Tibial artery (tissue), 4 donors: ENCODE results near the gene PLK5.
A peak's percentile ranks its signal among the peaks of the same experiment; 100 is the strongest.

Experiments used
- DNase-seq, 2 donors: peaks; one replicate each; pipeline ENCODE4 v3.0.0-alpha.2; 2019
- H3K27ac ChIP-seq, 2 donors: fragments of 200-600 bp; sonication (generic) in 1 of 2; 1 replicate in 1 of 2; 2 replicates in 1 of 2; pipeline ENCODE4 v1.5.1; 2018 to 2019; ENCODE audit warnings: mild to moderate bottlenecking in 1 of 2
- H3K27me3 ChIP-seq, 2 donors: fragments of 200-600 bp; sonication (generic) in 1 of 2; one replicate each; pipeline versions ENCODE4 v1.5.1 to v1.6.0; 2016 to 2019
- H3K36me3 ChIP-seq, 3 donors: fragments of 200-600 bp; sonication (generic) in 2 of 3; one replicate each; pipeline ENCODE4 v1.5.1; 2016 to 2019; ENCODE audit warnings: mild to moderate bottlenecking in 2 of 3
- H3K4me1 ChIP-seq, 4 donors: fragments of 200-600 bp; sonication (generic) in 2 of 4; 1 replicate in 3 of 4; 2 replicates in 1 of 4; pipeline ENCODE4 v1.5.1; 2016 to 2019
- H3K4me3 ChIP-seq, 2 donors: fragments of 200-600 bp; sonication (generic) in 1 of 2; 1 replicate in 1 of 2; 2 replicates in 1 of 2; pipeline ENCODE4 v1.5.1; 2018 to 2019; ENCODE audit warnings: mild to moderate bottlenecking in 2 of 2
- H3K9me3 ChIP-seq, 3 donors: fragments of 200-600 bp; sonication (generic) in 1 of 3; one replicate each; pipeline ENCODE4 v1.5.1; 2016 to 2019
- intact Hi-C: fragments of 100-400 bp; cut with DNase I; formaldehyde crosslinking; loops from one replicate; pipeline ENCODE4 v1.15.0; 2023; ENCODE audit warnings: low total_unique reads
- TF ChIP-seq, protein P1 (sequence below), 2 experiments: fragments of 200-600 bp in 1 of 2; fragments of 450-650 bp in 1 of 2; IDR thresholded peaks; one replicate each; pipeline ENCODE4 v1.5.1; 2017 to 2019; ENCODE audit warnings: antibody characterized with exemption in 2 of 2, mild to moderate bottlenecking in 1 of 2, moderate library complexity in 1 of 2

Gene PLK5

DNA sequence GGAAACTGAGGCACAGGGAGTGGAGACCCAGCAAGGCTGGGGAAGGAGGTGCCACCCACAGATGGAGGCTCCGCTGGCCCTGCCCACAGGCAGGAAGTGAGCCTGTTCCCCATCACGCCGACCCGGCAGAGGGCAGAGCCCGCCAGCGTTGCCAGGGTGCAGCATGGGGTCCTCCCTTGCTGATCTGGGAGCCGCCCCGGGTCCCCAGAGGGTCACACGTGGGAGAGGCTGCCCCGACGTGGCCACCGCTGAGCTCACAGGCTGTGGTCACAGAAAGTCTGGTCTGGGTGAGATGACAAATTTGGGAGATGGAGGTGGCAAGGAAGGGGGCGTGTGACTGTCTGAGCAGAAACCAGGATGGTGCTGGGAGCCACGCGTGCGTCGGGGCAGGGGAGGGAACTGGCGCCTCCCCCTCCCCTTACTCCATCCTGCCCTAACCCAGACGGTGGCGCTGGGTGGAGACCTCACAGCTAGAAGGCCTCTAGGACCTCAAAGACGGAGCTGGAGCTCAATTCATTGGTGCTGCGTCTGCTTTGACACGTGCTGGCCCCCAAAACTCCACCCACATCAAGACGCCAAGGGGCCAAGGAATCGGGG lies 36.5 kb downstream of the PLK5 start:
- H3K4me3 ChIP-seq: no peak overlapping the region
- no peak overlapping the region for H3K27ac ChIP-seq
- peaks cover 0 to 18% (median 8%) of the 10 kb centered on the region in 3 donors for H3K36me3 ChIP-seq
- H3K27me3 ChIP-seq: no peaks in the 10 kb centered on the region
- DNase-seq: no peak
- intact Hi-C loops: no loop called here
- no peaks in the 10 kb centered on the region for H3K9me3 ChIP-seq
- TF ChIP-seq, protein P1, sequence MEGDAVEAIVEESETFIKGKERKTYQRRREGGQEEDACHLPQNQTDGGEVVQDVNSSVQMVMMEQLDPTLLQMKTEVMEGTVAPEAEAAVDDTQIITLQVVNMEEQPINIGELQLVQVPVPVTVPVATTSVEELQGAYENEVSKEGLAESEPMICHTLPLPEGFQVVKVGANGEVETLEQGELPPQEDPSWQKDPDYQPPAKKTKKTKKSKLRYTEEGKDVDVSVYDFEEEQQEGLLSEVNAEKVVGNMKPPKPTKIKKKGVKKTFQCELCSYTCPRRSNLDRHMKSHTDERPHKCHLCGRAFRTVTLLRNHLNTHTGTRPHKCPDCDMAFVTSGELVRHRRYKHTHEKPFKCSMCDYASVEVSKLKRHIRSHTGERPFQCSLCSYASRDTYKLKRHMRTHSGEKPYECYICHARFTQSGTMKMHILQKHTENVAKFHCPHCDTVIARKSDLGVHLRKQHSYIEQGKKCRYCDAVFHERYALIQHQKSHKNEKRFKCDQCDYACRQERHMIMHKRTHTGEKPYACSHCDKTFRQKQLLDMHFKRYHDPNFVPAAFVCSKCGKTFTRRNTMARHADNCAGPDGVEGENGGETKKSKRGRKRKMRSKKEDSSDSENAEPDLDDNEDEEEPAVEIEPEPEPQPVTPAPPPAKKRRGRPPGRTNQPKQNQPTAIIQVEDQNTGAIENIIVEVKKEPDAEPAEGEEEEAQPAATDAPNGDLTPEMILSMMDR (IDR thresholded peaks at IDR 0.05): no peak
- H3K4me1 ChIP-seq: no peaks in the 10 kb centered on the region

DNA sequence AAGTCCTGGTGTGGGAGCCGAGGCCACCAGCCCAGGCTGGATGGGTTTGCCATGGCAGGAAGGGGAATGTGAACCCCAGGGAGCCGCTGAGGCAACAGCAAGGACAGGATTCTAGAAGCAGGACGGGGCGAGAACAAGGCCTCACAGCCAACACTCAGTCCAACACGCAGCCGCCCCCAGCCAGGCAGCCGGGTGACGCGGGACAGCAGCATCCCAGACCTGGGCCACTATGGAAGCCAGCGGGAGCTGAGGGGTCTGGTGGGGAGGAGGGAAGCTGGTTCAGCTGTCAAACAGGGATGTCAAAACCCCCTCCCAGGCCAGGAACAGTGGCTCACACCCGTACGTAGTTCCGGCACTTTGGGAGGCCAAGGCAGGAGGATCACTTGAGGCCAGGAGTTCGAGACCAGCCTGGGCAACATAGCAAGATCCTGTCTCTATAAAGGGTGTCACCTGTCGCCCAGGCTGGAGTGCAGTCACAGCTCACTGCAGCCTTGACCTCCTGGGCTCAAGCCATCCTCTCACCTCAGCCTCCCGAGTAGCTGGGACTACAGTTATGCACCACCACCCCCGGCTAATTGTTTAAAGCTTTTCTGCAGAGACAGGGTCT lies 37.5 kb downstream of the PLK5 start:
- TF ChIP-seq, protein P1 (IDR thresholded peaks at IDR 0.05): no peak
- Histone ChIP-seq H3K9me3 (no peaks in the 10 kb centered on the region), H3K4me1 (peaks cover 0 to 9% (median 5%) of the 10 kb centered on the region in 4 donors), H3K4me3 (no peak overlapping the region), H3K27ac (no peak overlapping the region), H3K27me3 (no peaks in the 10 kb centered on the region), H3K36me3 (peaks cover 0 to 9% (median 4%) of the 10 kb centered on the region in 3 donors)
- intact Hi-C loops: no loop called here
- no peak for DNase-seq

DNA sequence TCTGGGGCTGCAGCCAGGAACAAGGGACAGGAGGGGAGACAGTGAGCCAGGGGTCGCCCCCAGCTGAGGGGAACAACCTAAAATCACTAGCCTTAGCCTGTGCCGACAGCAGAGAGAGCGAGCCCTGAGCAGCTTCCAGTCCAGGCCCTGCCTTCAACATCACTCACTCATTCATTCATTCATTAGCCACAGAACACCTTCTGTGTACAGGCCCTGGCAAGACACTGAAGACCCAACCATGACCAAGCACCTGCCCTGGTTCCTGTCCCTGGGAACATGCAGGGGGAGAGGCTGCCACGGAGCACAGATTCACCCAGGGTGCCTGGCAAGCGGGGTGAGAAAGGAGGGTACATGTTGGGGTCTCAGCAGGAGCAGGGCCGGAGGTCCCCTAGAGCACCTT lies 39.4 kb downstream of the PLK5 start:
- TF ChIP-seq, protein P1 (IDR thresholded peaks at IDR 0.05): no peak
- DNase-seq: no peak
- Histone ChIP-seq H3K9me3 (no peaks in the 10 kb centered on the region), H3K36me3 (no peaks in the 10 kb centered on the region), H3K4me1 (peaks cover 0 to 20% (median 12%) of the 10 kb centered on the region in 4 donors), H3K27me3 (no peaks in the 10 kb centered on the region), H3K27ac (no peak overlapping the region), H3K4me3 (no peak overlapping the region)
- intact Hi-C loops: no loop called here

DNA sequence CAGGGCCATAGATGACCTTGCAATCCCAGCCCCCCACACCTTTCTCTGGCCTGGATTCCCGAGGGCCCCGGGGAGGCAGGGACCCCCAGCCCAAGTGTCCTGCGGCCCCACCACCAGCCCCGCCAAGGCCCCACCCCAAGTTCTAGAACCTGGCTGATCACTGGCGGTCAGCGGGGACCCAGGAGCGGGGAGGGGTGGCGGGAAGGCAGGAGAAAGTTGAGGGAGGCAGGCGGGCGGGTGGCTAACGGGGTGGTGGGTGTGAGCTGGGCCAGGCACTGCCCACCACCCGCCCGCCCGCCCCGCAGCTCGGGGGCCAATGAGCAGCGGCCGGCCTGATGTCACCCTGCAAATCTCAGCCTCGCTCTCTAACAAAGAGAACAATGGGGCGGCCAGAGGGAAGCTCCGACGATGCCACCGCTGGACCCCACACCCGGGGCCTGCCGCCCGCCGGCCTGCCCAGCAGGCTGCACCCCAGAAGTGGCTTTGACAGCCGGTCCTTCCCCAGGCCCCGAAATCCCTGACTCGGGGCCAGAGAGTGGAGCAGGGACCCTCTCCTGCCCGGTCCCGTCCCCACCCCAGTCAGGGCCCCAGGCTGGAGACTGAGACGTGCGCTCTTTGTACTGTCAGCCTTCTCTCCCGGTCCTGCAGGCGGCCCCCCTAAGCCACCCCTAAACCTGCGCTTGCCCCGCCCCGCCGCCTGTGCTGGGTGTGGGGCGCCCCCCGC lies 42.7 kb downstream of the PLK5 start:
- H3K9me3 ChIP-seq: no peaks in the 10 kb centered on the region
- peak; percentile 68 to 77 for DNase-seq
- TF ChIP-seq, protein P1 (IDR thresholded peaks at IDR 0.05): no peak
- H3K27me3 ChIP-seq: no peaks in the 10 kb centered on the region
- peaks cover 0 to 28% (median 17%) of the 10 kb centered on the region in 4 donors for H3K4me1 ChIP-seq
- no peaks in the 10 kb centered on the region for H3K36me3 ChIP-seq
- H3K4me3 ChIP-seq: peak overlapping the region; percentile 62 to 81
- intact Hi-C loops: no loop called here
- H3K27ac ChIP-seq: peak overlapping the region; percentile 57 to 67

DNA sequence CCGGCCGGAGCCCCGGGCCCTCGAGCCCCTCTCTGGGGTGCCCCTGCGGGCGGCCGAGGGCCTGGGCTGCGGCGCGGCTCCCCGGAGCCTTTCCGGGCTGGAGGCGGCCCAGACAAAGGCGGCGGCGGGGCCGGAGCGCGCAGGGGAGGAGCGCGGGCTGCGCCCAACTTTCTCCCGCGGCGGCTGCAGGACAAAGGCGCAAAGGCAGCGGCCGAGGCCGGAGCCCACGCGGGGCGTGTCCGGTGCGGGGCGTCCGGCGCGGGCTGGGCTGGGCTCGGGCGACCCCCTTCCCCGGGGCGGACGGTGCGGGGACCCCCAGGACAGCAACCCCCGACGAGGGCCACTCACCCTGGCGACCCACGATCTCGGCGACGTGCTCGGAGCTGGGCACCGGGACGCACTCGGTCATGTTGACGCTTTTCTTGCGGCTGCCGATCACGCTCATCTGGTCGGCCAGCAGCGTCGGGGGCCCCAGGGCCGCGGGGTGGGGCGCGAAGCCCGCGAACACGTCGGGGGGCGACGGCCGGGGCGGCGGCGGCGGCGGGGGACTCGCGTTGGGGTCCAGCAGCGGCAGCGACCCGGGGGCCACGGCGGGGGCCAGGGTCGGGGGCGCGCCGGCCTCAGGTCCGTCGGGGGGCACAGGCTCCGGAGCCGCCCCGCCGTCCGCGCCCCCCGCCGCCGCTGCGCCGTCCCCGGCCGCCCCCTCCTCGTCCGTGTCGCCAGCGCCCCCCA lies 43.4 kb downstream of the PLK5 start:
- no peaks in the 10 kb centered on the region for H3K27me3 ChIP-seq
- intact Hi-C loops: no loop called here
- peaks cover 0 to 28% (median 17%) of the 10 kb centered on the region in 4 donors for H3K4me1 ChIP-seq
- TF ChIP-seq, protein P1 (IDR thresholded peaks at IDR 0.05): no peak
- peak overlapping the region; percentile 62 to 81 for H3K4me3 ChIP-seq
- H3K9me3 ChIP-seq: no peaks in the 10 kb centered on the region
- no peak for DNase-seq
- H3K27ac ChIP-seq: peak overlapping the region; percentile 57 to 67
- no peaks in the 10 kb centered on the region for H3K36me3 ChIP-seq
